Activated CD4-positive, alpha-beta T cell treated with anti-CD3 and anti-CD28 coated beads, Interleukin-2, amount 50 U/mL, for 1 hour (primary cell): ENCODE results near the gene VAV2.

Experiments
- DNase-seq: peaks from one replicate; pipeline ENCODE4 v3.0.0-alpha.2; 2020

Gene VAV2

GRCh38 chr9:133950192-133950591 lies 41.9 kb downstream of the VAV2 start:
- no peak for DNase-seq

GRCh38 chr9:133949486-133950061 lies 42.5 kb downstream of the VAV2 start:
- no peak for DNase-seq

- no peak for DNase-seq
These were observed 43.3 kb downstream of the VAV2 start for GRCh38 chr9:133948561-133949485.

- DNase-seq = no peak
These were observed 44.0 kb downstream of the VAV2 start for GRCh38 chr9:133948131-133948530.

- DNase-seq = no peak
These were observed 45.2 kb downstream of the VAV2 start for GRCh38 chr9:133946840-133947486.

GRCh38 chr9:133945977-133946753 lies 46.0 kb downstream of the VAV2 start:
- no peak for DNase-seq

GRCh38 chr9:133945314-133945975 lies 46.7 kb downstream of the VAV2 start:
- DNase-seq = no peak

GRCh38 chr9:133944746-133945135 lies 47.4 kb downstream of the VAV2 start:
- no peak for DNase-seq

- DNase-seq = no peak
These were observed 48.1 kb downstream of the VAV2 start for GRCh38 chr9:133943781-133944745.

- no peak for DNase-seq
These were observed 48.9 kb downstream of the VAV2 start for GRCh38 chr9:133943036-133943780.

- no peak for DNase-seq
These were observed 49.7 kb downstream of the VAV2 start for GRCh38 chr9:133942206-133942975.

- no peak for DNase-seq
These were observed 52.3 kb downstream of the VAV2 start for GRCh38 chr9:133939845-133940244.

- no peak for DNase-seq
These were observed 52.8 kb downstream of the VAV2 start for GRCh38 chr9:133939171-133939785.

- DNase-seq = no peak
These were observed 53.4 kb downstream of the VAV2 start for GRCh38 chr9:133938753-133939152.

- no peak for DNase-seq
These were observed 54.0 kb downstream of the VAV2 start for GRCh38 chr9:133938086-133938485.

- no peak for DNase-seq
These were observed 55.0 kb downstream of the VAV2 start for GRCh38 chr9:133937120-133937519.

- DNase-seq = no peak
These were observed 56.7 kb downstream of the VAV2 start for GRCh38 chr9:133935328-133936005.

GRCh38 chr9:133934482-133935232 lies 57.5 kb downstream of the VAV2 start:
- DNase-seq = no peak
